GM13977 (cell line): ENCODE data around the gene FIGLA.

Source experiments
- DNase-seq: peaks from one replicate; pipeline ENCODE4 v3.0.0; 2012; ENCODE audit warnings: low spot score
- in situ Hi-C: fragments of 300-500 bp; cut with MboI; formaldehyde crosslinking; loops from one replicate; pipeline ENCODE4 v1.12.0; 2022; ENCODE audit warnings: low sequenced_read_pairs, low pct_unique_long_range_greater_than_20kb, mixed read lengths, inconsistent platforms; ENCODE audit not compliant: unreplicated experiment
- TF ChIP-seq, protein P1 (sequence below): IDR thresholded peaks from 2 replicates; pipeline ENCODE4 v1.5.1; 2012; ENCODE audit warnings: mild to moderate bottlenecking, control low read depth; ENCODE audit not compliant: insufficient read depth; ENCODE audit errors: extremely low read depth, missing control alignments

FIGLA gene

DNA sequence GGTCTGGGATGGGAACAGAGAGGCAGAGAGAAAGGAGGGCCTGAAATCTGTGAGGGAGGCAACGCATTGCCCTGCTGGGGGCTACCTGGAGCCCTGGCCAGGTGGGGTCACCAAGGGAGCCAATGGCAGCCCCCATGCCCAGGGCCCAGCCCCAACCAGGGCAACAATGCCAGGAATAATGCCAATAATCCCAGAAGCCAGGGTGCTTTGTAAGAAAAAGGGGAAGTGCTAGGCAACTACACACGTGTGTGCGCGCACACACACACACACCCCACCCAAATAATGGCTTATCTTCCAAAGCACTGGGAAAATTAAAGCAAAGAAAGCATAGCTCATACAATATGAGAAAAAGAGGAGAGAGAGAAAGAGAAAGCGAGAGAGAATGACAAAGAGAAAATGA is 36.9 kb upstream of the FIGLA start:
- no peak for DNase-seq
- in situ Hi-C loops = no loop called here
- TF ChIP-seq, protein P1, sequence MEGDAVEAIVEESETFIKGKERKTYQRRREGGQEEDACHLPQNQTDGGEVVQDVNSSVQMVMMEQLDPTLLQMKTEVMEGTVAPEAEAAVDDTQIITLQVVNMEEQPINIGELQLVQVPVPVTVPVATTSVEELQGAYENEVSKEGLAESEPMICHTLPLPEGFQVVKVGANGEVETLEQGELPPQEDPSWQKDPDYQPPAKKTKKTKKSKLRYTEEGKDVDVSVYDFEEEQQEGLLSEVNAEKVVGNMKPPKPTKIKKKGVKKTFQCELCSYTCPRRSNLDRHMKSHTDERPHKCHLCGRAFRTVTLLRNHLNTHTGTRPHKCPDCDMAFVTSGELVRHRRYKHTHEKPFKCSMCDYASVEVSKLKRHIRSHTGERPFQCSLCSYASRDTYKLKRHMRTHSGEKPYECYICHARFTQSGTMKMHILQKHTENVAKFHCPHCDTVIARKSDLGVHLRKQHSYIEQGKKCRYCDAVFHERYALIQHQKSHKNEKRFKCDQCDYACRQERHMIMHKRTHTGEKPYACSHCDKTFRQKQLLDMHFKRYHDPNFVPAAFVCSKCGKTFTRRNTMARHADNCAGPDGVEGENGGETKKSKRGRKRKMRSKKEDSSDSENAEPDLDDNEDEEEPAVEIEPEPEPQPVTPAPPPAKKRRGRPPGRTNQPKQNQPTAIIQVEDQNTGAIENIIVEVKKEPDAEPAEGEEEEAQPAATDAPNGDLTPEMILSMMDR = no peak

- TF ChIP-seq, protein P1 = no peak
- in situ Hi-C loops = no loop called here
- DNase-seq = no peak
Observed at GRCh38 chr2:70826696-70827350, 36.4 kb upstream of the FIGLA start.

DNA sequence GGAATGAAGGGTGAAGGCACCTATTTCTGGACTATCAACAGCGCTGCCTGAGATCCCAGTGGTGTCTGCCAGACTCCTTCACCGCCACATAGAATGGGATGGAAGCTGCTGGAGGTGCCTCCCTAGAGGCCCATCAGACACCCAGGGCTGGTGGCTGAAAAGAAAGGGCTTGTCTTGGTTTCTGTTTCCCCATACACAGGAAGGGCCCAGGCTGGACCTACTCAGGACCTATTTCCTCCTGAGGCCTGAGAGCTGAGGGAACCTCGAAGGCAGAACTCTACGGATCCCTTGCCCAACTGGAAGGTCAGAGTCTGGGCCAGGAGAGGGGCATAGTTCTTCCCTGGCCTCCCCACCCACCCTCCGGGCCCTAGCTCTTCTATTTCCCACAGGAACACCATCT is 32.8 kb upstream of the FIGLA start:
- DNase-seq = no peak
- in situ Hi-C loops = no loop called here

DNA sequence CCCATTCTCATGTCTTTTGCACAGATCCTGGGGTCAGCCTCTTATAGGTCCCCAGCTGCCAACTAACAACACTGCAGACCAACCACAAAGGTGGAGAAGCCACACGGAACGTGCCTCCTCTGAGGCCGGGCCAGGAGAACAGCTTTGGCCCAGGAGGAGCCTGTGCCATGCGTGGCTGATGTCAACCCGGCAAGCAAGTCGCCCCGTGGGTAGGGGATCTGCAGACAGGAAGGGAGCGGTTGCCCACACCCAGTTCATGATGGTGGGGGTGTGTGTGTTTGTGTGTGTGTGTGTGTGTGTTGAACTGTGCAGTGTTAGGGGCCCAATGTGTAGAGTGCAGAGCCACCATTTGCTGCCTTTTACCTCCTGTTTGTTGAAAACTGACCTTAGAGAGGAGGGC is 32.4 kb upstream of the FIGLA start:
- TF ChIP-seq, protein P1 = no peak
- no peak for DNase-seq
- in situ Hi-C loops = no loop called here

More for the DNA sequence above, 32.8 kb upstream of the FIGLA start:
- TF ChIP-seq, protein P1 = no peak

DNA sequence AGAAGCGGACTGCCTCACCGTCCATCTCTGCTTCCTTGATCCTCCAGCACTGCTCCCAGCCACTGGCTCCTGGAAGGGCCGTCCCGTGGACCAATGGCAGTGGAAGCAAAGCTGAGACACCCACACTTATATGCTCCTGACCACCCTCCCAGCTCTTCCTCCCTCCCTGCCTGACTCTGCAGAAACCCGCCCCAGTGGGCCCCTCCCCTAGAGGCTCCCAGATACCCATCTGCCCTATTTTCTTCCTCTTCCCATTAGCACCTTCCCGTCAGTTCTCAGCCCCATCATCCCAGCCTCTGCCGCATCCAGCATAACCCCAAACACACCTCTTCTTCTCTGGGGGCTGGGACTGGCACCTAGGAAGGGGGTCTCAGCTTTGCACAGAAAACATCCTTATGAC is 30.1 kb upstream of the FIGLA start, which contains the start of gene CLEC4F:
TSS of gene CLEC4F (minus strand) at position 101 of the 400 bp plus-strand sequence. CDS start at position 25, 76 bp downstream.
- TF ChIP-seq, protein P1 = no peak
- in situ Hi-C loops = no loop called here
- no peak for DNase-seq

GRCh38 chr2:70817284-70817954 is 27.0 kb upstream of the FIGLA start:
- DNase-seq = no peak
- in situ Hi-C loops = no loop called here
- TF ChIP-seq, protein P1 = no peak
